Progenitor cell of endocrine pancreas (in vitro differentiated cells): Measurements from ENCODE around the gene ABHD11. TPM values are rescaled to one million over a fixed set of nuclear protein-coding genes. Genes with fewer than 3 reads are reported as not detected.
"Not testable (repeated sequence)": the region's sequence is repeated elsewhere in the genome, so short reads cannot be mapped to it uniquely, and the experiment has no call there.

Experiments used
- DNase-seq: peaks from one replicate; pipeline ENCODE4 v3.0.0; 2021; ENCODE audit warnings: low spot score; ENCODE audit not compliant: unreplicated experiment
- H3K27ac Mint-ChIP-seq: 2 replicates; pipeline ENCODE4 v1.8.0; 2021; ENCODE audit warnings: mild to moderate bottlenecking, moderate library complexity, mixed read lengths
- H3K27me3 Mint-ChIP-seq: 2 replicates; pipeline ENCODE4 v1.8.0; 2021; ENCODE audit warnings: mixed read lengths
- H3K36me3 Mint-ChIP-seq: 2 replicates; pipeline ENCODE4 v1.8.0; 2022; ENCODE audit warnings: mixed read lengths; ENCODE audit not compliant: insufficient read depth
- H3K4me1 Mint-ChIP-seq: 2 replicates; pipeline ENCODE4 v1.8.0; 2021; ENCODE audit warnings: low read depth, mixed read lengths
- H3K4me3 Mint-ChIP-seq: 2 replicates; pipeline ENCODE4 v1.8.0; 2021; ENCODE audit warnings: low read depth, mild to moderate bottlenecking, moderate library complexity, mixed read lengths
- H3K9me3 Mint-ChIP-seq: 2 replicates; pipeline ENCODE4 v1.8.0; 2021; ENCODE audit warnings: low read depth, mixed read lengths
- CTCF ChIP-seq: fragments of 200-600 bp; sonication (generic); IDR thresholded peaks from one replicate; pipeline ENCODE4 v1.5.0; 2021; ENCODE audit warnings: antibody characterized with exemption, mild to moderate bottlenecking; ENCODE audit not compliant: unreplicated experiment
- long read RNA-seq: library from polyadenylated mRNA; unstranded; transcript quantifications from one replicate; pipeline ENCODE4 v2.0.0, GENCODE V29; 2020
- total RNA-seq: library from RNA; stranded (reverse); gene quantifications from 2 replicates; pipeline ENCODE4 v1.2.1, GENCODE V29; 2021

The ABHD11 gene
- total RNA-seq = 62.9 and 69.7 TPM in 2 replicates
- long read RNA-seq, transcript ABHD11-201 (6 exons, 1,483 nt) = major isoform, 25 of 38 reads
- long read RNA-seq, partial matches to known transcripts = 6 of 38 reads
- long read RNA-seq, other reads (novel, unspliced or antisense) = 6 of 38 reads

DNA sequence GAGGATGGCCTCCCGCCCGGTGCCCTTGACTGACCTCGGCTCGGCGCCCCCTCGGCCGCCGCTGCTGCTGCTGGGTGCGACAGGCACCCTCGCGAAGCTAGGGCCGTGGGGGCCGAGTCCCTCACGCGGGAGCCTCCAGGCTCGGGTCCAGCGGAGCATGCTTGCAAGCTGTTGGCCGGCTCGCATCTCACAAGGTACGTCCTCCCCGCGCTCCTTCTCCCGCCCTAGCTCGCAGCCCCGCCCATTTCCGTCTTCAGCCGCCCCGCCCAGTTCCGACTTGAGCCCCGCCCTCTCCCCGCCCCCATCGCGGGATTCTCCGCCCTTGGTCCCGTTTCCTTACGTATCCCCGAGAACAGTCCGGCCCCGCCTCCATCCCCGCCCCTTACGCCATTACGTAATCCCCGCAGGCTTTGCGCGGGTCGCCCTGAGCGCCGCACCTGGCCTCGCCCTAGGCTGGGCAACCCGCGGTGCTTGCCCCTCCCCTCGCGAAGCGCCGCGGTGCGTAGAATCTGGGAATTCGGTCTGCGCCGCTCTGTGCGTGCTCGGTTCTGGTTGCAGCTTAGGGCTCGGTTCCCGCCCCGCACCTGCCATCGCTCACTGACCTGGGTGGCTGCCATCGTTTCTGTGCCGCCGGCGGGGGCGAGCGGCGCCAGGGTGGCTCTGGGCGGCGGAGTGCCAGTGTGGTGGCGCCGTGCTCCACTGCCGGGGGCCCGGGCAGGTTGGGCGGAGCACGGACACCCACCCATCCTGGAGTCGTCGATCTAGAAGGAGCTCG is at the start of gene ABHD11:
Gene ABHD11, minus strand, starts transcription at position 191 of the 775 bp plus-strand sequence. Its CDS starts 32 bp downstream, at position 159.
- no peak for TF ChIP-seq CTCF
- H3K4me1 Mint-ChIP-seq = peaks cover 33% of the 10 kb centered on the region
- no peaks in the 10 kb centered on the region for H3K9me3 Mint-ChIP-seq
- peaks cover 7% of the 10 kb centered on the region for H3K36me3 Mint-ChIP-seq
- H3K27ac Mint-ChIP-seq = peak within 1 kb of the TSS; percentile 99
- H3K4me3 Mint-ChIP-seq = peak within 1 kb of the TSS; percentile 91
- DNase-seq = peak; percentile 97
- H3K27me3 Mint-ChIP-seq = no peaks in the 10 kb centered on the region

DNA sequence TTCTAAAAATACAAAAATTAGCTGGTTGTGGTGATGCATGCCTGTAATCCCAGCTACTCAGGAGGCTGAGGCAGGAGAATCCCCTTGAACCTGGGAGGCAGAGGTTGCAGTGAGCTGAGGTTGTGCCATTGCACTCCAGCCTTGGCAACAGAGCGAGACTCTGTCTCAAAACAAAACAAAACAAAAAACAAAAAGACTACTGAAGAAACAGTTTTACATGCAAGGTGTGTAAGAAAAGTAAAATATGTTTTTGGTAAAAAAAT is 49.1 kb upstream of the ABHD11 start:
- not testable (repeated sequence) for H3K27me3 Mint-ChIP-seq, DNase-seq, H3K4me3 Mint-ChIP-seq, H3K9me3 Mint-ChIP-seq, H3K36me3 Mint-ChIP-seq, H3K4me1 Mint-ChIP-seq, H3K27ac Mint-ChIP-seq

DNA sequence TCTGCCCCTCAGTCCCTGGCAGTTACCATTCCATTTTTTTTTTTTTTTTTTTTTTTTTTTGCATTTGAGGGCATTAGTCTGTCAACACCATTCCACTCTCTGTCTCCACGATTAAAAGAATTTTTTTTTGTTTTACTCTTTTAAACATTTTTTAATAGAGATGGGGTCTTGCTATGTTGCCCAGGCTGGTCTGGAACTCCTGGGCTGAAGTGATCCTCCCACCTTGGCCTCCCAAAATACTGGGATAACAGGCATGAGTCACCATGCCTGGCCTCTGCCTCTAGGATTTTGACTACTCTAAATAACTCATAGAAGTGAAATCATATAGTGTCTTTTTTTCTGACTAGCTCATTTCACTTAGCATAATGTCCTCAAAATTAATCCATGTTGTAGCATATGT is 48.0 kb upstream of the ABHD11 start:
- no peak for DNase-seq
- H3K4me1 Mint-ChIP-seq = no peaks in the 10 kb centered on the region
- H3K9me3 Mint-ChIP-seq = peaks cover 3% of the 10 kb centered on the region
- H3K36me3 Mint-ChIP-seq = peaks cover 3% of the 10 kb centered on the region
- no peak for TF ChIP-seq CTCF
- H3K4me3 Mint-ChIP-seq = no peak overlapping the region
- H3K27me3 Mint-ChIP-seq = peaks cover 4% of the 10 kb centered on the region
- H3K27ac Mint-ChIP-seq = no peak overlapping the region

- Mint-ChIP-seq H3K4me1 (no peaks in the 10 kb centered on the region), H3K27ac (no peak overlapping the region), H3K9me3 (peaks cover 4% of the 10 kb centered on the region), H3K4me3 (no peak overlapping the region), H3K36me3 (peaks cover 5% of the 10 kb centered on the region), H3K27me3 (peaks cover 2% of the 10 kb centered on the region)
- no peak for TF ChIP-seq CTCF
- DNase-seq = no peak
Observed at GRCh38 chr7:73779517-73779916, 40.9 kb upstream of the ABHD11 start.

- H3K4me1 Mint-ChIP-seq = no peaks in the 10 kb centered on the region
- peaks cover 5% of the 10 kb centered on the region for H3K36me3 Mint-ChIP-seq
- no peak overlapping the region for H3K4me3 Mint-ChIP-seq
- no peak for DNase-seq
- H3K27me3 Mint-ChIP-seq = peaks cover 2% of the 10 kb centered on the region
- no peak for TF ChIP-seq CTCF
- peaks cover 4% of the 10 kb centered on the region for H3K9me3 Mint-ChIP-seq
- H3K27ac Mint-ChIP-seq = no peak overlapping the region
Observed at GRCh38 chr7:73778801-73779389, 40.3 kb upstream of the ABHD11 start.

GRCh38 chr7:73774923-73775322 is 36.3 kb upstream of the ABHD11 start:
- Mint-ChIP-seq H3K27me3 (peaks cover 2% of the 10 kb centered on the region), H3K4me3 (no peak overlapping the region), H3K36me3 (no peaks in the 10 kb centered on the region), H3K9me3 (no peaks in the 10 kb centered on the region), H3K27ac (no peak overlapping the region), H3K4me1 (peaks cover 3% of the 10 kb centered on the region)
- DNase-seq = no peak
- no peak for TF ChIP-seq CTCF
